Dermis microvascular lymphatic vessel endothelial cell (primary cell): ENCODE results near the gene TASP1. TPM values are rescaled to one million over a fixed set of nuclear protein-coding genes. Genes with fewer than 3 reads are reported as not detected.
A peak's percentile ranks its signal among the peaks of the same experiment; 100 is the strongest.

Source experiments
- DNase-seq, 2 donors: peaks; one replicate each; pipeline versions ENCODE4 v3.0.0 to v3.0.0-alpha.2; 2010; ENCODE audit warnings: low read depth in 2 of 2
- total RNA-seq: library from RNA; depleted of rRNA; stranded (reverse); fragments of >200 nt; gene quantifications from 2 replicates; pipeline ENCODE4 v1.2.1, GENCODE V29; 2014

Gene TASP1
- total RNA-seq, 1 donor from 2014 or later, result 6.3 TPM

GRCh38 chr20:13442986-13443385 lies 195.7 kb downstream of the TASP1 start:
- no peak for DNase-seq

- DNase-seq, result no peak
Measured at GRCh38 chr20:13441388-13441787, 197.3 kb downstream of the TASP1 start.

- DNase-seq, result no peak
Measured at GRCh38 chr20:13436530-13436929, 202.2 kb downstream of the TASP1 start.

- DNase-seq, result no peak
Measured at GRCh38 chr20:13432126-13432525, 206.6 kb downstream of the TASP1 start.

GRCh38 chr20:13430346-13431002 lies 208.3 kb downstream of the TASP1 start:
- DNase-seq, result no peak

GRCh38 chr20:13428684-13429083 lies 210.0 kb downstream of the TASP1 start:
- DNase-seq, result no peak

- no peak for DNase-seq
Measured at GRCh38 chr20:13426870-13427269, 211.9 kb downstream of the TASP1 start.

- no peak for DNase-seq
Measured at GRCh38 chr20:13425381-13426135, 213.2 kb downstream of the TASP1 start.

GRCh38 chr20:13424174-13424833 lies 214.4 kb downstream of the TASP1 start:
- DNase-seq, result no peak

GRCh38 chr20:13423472-13424173 lies 215.1 kb downstream of the TASP1 start:
- DNase-seq, result no peak

GRCh38 chr20:13422637-13423036 lies 216.1 kb downstream of the TASP1 start:
- DNase-seq, result no peak

- DNase-seq, result no peak
Measured at GRCh38 chr20:13420625-13421024, 218.1 kb downstream of the TASP1 start.

- DNase-seq, result no peak
Measured at GRCh38 chr20:13419477-13419876, 219.3 kb downstream of the TASP1 start.

GRCh38 chr20:13418263-13419229 lies 220.2 kb downstream of the TASP1 start:
- peak; percentile 24 to 48 for DNase-seq

GRCh38 chr20:13416531-13416930 lies 222.2 kb downstream of the TASP1 start:
- DNase-seq, result no peak

GRCh38 chr20:13412806-13413445 lies 225.8 kb downstream of the TASP1 start:
- no peak for DNase-seq

- DNase-seq, result no peak
Measured at GRCh38 chr20:13404293-13404692, 234.4 kb downstream of the TASP1 start.

- DNase-seq, result no peak
Measured at GRCh38 chr20:13403453-13403852, 235.3 kb downstream of the TASP1 start.

- DNase-seq, result no peak
Measured at GRCh38 chr20:13402986-13403385, 235.7 kb downstream of the TASP1 start.

GRCh38 chr20:13402171-13402760 lies 236.5 kb downstream of the TASP1 start:
- peak in 1 of 2 donors; percentile 19 for DNase-seq
